SK-N-SH treated with all-trans-retinoic acid at 6 μM for 48 hours (cell line): ENCODE results near the gene KLHL17.
"Not testable (repeated sequence)": the region's sequence is repeated elsewhere in the genome, so short reads cannot be mapped to it uniquely, and the experiment has no call there.

Experiments used
- ATAC-seq: fragments of 200-7000 bp; cut with Tn5 transposase; 3 replicates; pipeline ENCODE4 v1.9.1; 2020; ENCODE audit warnings: mild to moderate bottlenecking, moderate library complexity
- ARNTL ChIP-seq: fragments of 450-650 bp; formaldehyde crosslinking; IDR thresholded peaks from 2 replicates; pipeline ENCODE4 v1.5.0; 2020; ENCODE audit warnings: low read depth, mild to moderate bottlenecking, moderate library complexity, borderline replicate concordance
- BACH2 ChIP-seq: fragments of 250-450 bp; sonication (Bioruptor Pico); IDR thresholded peaks from 2 replicates; pipeline ENCODE4 v1.9.0; 2021; ENCODE audit warnings: mild to moderate bottlenecking, borderline replicate concordance
- CSDC2 ChIP-seq: fragments of 250-450 bp; sonication (Bioruptor Pico); IDR thresholded peaks from 2 replicates; pipeline ENCODE4 v1.5.0; 2020; ENCODE audit warnings: mild to moderate bottlenecking, moderate library complexity
- CSRNP3 ChIP-seq: fragments of 250-450 bp; sonication (Bioruptor Pico); IDR thresholded peaks from 2 replicates; pipeline ENCODE4 v1.5.1; 2021; ENCODE audit warnings: mild to moderate bottlenecking, moderate library complexity
- ESRRG ChIP-seq: fragments of 250-450 bp; sonication (Bioruptor Pico); IDR thresholded peaks from 2 replicates; pipeline ENCODE4 v1.6.1; 2021; ENCODE audit warnings: mild to moderate bottlenecking
- GLIS3 ChIP-seq: fragments of 250-450 bp; sonication (Bioruptor Pico); IDR thresholded peaks from 2 replicates; pipeline ENCODE4 v1.5.0; 2020; ENCODE audit warnings: mild to moderate bottlenecking, moderate library complexity
- ISL1 ChIP-seq: fragments of 250-450 bp; sonication (Bioruptor Pico); IDR thresholded peaks from 2 replicates; pipeline ENCODE4 v2.1.2; 2022; ENCODE audit warnings: mild to moderate bottlenecking, moderate library complexity
- OSR1 ChIP-seq: fragments of 250-450 bp; sonication (Bioruptor Pico); IDR thresholded peaks from 2 replicates; pipeline ENCODE4 v1.8.0; 2022; ENCODE audit warnings: moderate library complexity, mild to moderate bottlenecking, inconsistent platforms
- PPARA ChIP-seq: fragments of 250-450 bp; sonication (Bioruptor Pico); IDR thresholded peaks from 2 replicates; pipeline ENCODE4 v1.5.0; 2020; ENCODE audit warnings: mild to moderate bottlenecking, borderline replicate concordance
- RARB ChIP-seq: fragments of 250-450 bp; sonication (Bioruptor Pico); IDR thresholded peaks from 2 replicates; pipeline ENCODE4 v1.8.0; 2021; ENCODE audit warnings: mild to moderate bottlenecking, moderate library complexity
- TSHZ2 ChIP-seq: fragments of 250-450 bp; sonication (Bioruptor Pico); IDR thresholded peaks from 2 replicates; pipeline ENCODE4 v1.5.0; 2020; ENCODE audit warnings: mild to moderate bottlenecking, moderate library complexity
- ZC3H10 ChIP-seq: fragments of 250-450 bp; sonication (Bioruptor Pico); IDR thresholded peaks from 2 replicates; pipeline ENCODE4 v1.5.1; 2021; ENCODE audit warnings: mild to moderate bottlenecking, moderate library complexity
- ZFP3 ChIP-seq: fragments of 250-450 bp; sonication (Bioruptor Pico); IDR thresholded peaks from 2 replicates; pipeline ENCODE4 v1.5.0; 2020; ENCODE audit warnings: mild to moderate bottlenecking, moderate library complexity
- ZNF70 ChIP-seq: fragments of 450-650 bp; formaldehyde crosslinking; IDR thresholded peaks from 2 replicates; pipeline ENCODE4 v1.5.0; 2020; ENCODE audit warnings: mild to moderate bottlenecking, moderate library complexity
- TF ChIP-seq, protein P1 (sequence below): fragments of 250-450 bp; sonication (Bioruptor Pico); IDR thresholded peaks from 2 replicates; pipeline ENCODE4 v1.8.0; 2021; ENCODE audit warnings: low read depth, mild to moderate bottlenecking, moderate library complexity, borderline replicate concordance
- TF ChIP-seq, protein P2 (sequence below): fragments of 250-450 bp; sonication (Bioruptor Pico); IDR thresholded peaks from 2 replicates; pipeline ENCODE4 v1.8.0; 2020; ENCODE audit warnings: mild to moderate bottlenecking, moderate library complexity, borderline replicate concordance

Gene KLHL17

DNA sequence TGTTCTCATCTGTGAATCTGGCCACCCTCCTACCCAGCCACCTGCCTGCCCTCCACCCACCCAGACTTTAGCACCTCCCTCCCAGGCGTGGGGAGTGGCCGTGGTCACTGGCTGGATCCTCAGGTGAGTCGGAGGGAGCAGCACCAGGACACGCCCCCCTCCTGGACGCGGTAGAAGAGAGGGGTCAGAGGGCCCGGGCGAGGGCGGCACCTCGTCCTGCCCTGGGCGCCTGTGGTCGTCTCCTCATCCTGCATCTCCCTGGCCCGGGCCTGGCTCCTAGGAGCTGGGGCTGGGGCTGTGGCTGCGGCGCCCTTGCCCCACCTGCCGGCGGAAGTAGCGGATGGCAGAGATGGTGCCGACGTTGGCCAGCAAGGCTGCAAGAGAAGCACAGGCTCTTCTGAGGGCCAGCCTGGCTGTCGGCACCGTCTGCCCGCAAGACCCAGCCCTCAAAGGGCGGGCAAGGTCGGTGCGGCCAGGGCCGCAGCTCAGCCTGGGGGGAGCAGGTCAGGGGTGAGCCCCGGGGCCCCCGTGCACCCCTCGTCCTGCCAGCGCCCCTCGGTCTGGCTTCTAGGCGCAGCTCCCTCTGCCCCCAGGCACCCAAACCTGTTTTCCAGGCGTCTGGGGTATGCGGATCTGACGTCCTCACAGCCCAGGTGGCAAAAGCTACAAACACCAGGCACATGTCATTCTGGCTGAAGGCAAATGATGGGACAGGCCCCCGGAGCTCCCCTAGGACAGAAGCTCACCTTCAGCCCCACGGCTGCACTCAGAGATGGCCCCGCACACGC lies 15.7 kb downstream of the KLHL17 start:
- TF ChIP-seq ZFP3 (CRISPR knock-in tag) (0 out of 2 replicates have a peak, but pooled peaks have one; percentile 18), OSR1 (CRISPR knock-in tag) (no peak), ZC3H10 (CRISPR knock-in tag) (no peak), ARNTL (CRISPR knock-in tag) (no peak), BACH2 (CRISPR knock-in tag) (no peak), CSDC2 (CRISPR knock-in tag) (no peak)
- TF ChIP-seq, protein P1, sequence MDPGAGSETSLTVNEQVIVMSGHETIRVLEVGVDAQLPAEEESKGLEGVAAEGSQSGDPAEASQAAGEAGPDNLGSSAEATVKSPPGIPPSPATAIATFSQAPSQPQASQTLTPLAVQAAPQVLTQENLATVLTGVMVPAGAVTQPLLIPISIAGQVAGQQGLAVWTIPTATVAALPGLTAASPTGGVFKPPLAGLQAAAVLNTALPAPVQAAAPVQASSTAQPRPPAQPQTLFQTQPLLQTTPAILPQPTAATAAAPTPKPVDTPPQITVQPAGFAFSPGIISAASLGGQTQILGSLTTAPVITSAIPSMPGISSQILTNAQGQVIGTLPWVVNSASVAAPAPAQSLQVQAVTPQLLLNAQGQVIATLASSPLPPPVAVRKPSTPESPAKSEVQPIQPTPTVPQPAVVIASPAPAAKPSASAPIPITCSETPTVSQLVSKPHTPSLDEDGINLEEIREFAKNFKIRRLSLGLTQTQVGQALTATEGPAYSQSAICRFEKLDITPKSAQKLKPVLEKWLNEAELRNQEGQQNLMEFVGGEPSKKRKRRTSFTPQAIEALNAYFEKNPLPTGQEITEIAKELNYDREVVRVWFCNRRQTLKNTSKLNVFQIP (CRISPR knock-in tag), result no peak
- ATAC-seq, result peak; percentile 92

DNA sequence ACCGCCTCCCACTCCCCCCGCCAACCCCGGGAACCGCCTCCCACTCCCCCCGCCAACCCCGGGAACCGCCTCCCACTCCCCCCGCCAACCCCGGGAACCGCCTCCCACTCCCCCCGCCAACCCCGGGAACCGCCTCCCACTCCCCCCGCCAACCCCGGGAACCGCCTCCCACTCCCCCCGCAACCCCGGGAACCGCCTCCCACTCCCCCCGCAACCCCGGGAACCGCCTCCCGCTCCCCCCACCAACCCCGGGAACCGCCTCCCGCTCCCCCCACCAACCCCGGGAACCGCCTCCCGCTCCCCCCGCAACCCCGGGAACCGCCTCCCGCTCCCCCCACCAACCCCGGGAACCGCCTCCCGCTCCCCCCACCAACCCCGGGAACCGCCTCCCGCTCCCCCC lies 16.4 kb downstream of the KLHL17 start:
- not testable (repeated sequence) for ATAC-seq

DNA sequence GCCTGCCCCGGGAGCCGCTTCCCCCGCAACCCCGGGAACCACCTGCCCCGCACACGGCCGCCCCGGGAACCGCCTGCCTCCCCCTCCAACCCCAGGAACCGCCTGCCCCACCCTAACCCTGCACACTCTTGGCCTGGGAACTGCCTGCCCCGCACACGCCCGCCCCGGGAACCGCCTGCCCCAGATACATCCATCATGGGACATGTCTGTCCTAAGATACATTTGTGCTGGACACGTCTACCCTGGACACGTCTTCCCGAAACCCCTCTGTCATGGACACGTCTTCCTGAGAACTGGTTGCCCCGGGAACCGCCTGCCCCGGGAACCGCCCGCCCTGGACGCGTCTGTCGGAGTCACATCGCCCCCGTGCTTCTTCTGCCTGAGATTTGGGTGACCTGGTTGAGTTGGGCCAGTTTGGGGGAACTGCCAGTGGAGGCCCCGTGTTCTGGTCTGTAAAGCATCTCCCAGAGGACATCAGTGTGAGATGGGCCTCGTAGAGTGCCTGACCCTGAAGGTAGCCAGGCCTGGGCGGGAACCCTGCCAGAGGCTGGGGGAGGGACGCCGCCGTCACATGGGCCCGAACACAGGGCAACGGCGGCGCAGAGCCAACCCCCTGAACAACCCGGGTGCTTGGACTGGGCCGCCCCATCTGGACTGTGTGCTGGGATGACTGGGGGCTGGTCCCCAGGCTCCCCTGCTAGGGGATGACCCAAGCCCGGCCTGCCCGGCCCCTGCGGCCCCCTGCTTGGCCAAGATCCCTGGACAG lies 17.9 kb downstream of the KLHL17 start:
- no peak for TF ChIP-seq CSDC2 (CRISPR knock-in tag)
- no peak for TF ChIP-seq BACH2 (CRISPR knock-in tag)
- TF ChIP-seq GLIS3 (CRISPR knock-in tag), result no peak
- no peak for TF ChIP-seq ISL1 (CRISPR knock-in tag)
- no peak for TF ChIP-seq CSRNP3 (CRISPR knock-in tag)
- TF ChIP-seq ZNF70, result no peak
- no peak for TF ChIP-seq PPARA
- TF ChIP-seq ESRRG (CRISPR knock-in tag), result no peak
- no peak for ATAC-seq

GRCh38 chr1:978835-979743 lies 18.7 kb downstream of the KLHL17 start:
- TF ChIP-seq ZNF70 (no peak), RARB (CRISPR knock-in tag) (no peak), GLIS3 (CRISPR knock-in tag) (no peak)
- TF ChIP-seq, protein P2, sequence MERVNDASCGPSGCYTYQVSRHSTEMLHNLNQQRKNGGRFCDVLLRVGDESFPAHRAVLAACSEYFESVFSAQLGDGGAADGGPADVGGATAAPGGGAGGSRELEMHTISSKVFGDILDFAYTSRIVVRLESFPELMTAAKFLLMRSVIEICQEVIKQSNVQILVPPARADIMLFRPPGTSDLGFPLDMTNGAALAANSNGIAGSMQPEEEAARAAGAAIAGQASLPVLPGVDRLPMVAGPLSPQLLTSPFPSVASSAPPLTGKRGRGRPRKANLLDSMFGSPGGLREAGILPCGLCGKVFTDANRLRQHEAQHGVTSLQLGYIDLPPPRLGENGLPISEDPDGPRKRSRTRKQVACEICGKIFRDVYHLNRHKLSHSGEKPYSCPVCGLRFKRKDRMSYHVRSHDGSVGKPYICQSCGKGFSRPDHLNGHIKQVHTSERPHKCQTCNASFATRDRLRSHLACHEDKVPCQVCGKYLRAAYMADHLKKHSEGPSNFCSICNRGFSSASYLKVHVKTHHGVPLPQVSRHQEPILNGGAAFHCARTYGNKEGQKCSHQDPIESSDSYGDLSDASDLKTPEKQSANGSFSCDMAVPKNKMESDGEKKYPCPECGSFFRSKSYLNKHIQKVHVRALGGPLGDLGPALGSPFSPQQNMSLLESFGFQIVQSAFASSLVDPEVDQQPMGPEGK (CRISPR knock-in tag), result no peak
- ATAC-seq, result no peak

DNA sequence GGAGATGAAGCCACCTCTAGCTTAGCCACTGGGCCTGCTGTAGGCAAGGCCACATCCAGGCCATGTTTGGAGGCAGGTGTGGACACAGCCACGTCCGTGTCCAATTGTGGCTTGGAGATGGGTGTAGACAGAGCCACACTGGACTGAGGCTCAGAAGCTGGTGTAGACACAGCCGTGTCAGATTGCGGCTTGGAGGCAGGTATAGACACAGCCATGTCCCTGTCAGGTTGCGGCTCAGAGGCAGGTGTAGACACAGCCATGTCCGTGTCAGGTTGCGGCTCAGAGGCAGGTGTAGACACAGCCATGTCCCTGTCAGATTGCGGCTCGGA lies 19.3 kb downstream of the KLHL17 start:
- TF ChIP-seq CSRNP3 (CRISPR knock-in tag), result no peak
- no peak for TF ChIP-seq ZFP3 (CRISPR knock-in tag)
- no peak for TF ChIP-seq TSHZ2
- no peak for TF ChIP-seq ARNTL (CRISPR knock-in tag)
- TF ChIP-seq CSDC2 (CRISPR knock-in tag), result no peak
- no peak for TF ChIP-seq ESRRG (CRISPR knock-in tag)
- TF ChIP-seq, protein P1 (CRISPR knock-in tag), result no peak
- TF ChIP-seq BACH2 (CRISPR knock-in tag), result no peak
- no peak for ATAC-seq
